Activated T-helper 2 cell treated with anti-CD3 and anti-CD28 coated beads, Interferon-gamma antibody, Interleukin-2, Interleukin-4, amounts not matched to agents 10 μg/mL and 5 μg/mL and 100 μg/mL, durations not matched to agents 14 hours and 24 hours and 36 hours (primary cell): Measurements from ENCODE around the gene CYB5RL. TPM values are rescaled to one million over a fixed set of nuclear protein-coding genes. Genes with fewer than 3 reads are reported as not detected.
"Not testable (repeated sequence)": the region's sequence is repeated elsewhere in the genome, so short reads cannot be mapped to it uniquely, and the experiment has no call there.

Experiments
- DNase-seq: peaks from one replicate; pipeline ENCODE4 v3.0.0; 2021; ENCODE audit warnings: low spot score
- H3K27ac Mint-ChIP-seq: one replicate; pipeline ENCODE4 v1.8.0; 2021; ENCODE audit warnings: mixed read lengths
- H3K27me3 Mint-ChIP-seq: one replicate; pipeline ENCODE4 v1.8.0; 2021; ENCODE audit warnings: low read depth, mixed read lengths
- H3K36me3 Mint-ChIP-seq: one replicate; pipeline ENCODE4 v1.8.0; 2021; ENCODE audit warnings: low read depth, mixed read lengths
- H3K4me1 Mint-ChIP-seq: one replicate; pipeline ENCODE4 v1.8.0; 2021; ENCODE audit warnings: low read depth, mixed read lengths
- H3K4me3 Mint-ChIP-seq: one replicate; pipeline ENCODE4 v1.8.0; 2021; ENCODE audit warnings: low read depth, mild to moderate bottlenecking, moderate library complexity, mixed read lengths
- H3K9me3 Mint-ChIP-seq: one replicate; pipeline ENCODE4 v1.8.0; 2021; ENCODE audit warnings: mixed read lengths
- intact Hi-C: fragments of 100-400 bp; cut with micrococcal nuclease; formaldehyde crosslinking; loops from one replicate; pipeline ENCODE4 v1.15.1; 2023
- total RNA-seq: library from RNA; stranded (reverse); gene quantifications from 2 replicates; pipeline ENCODE4 v1.2.3, GENCODE V29; 2022

CYB5RL gene
- total RNA-seq, 1 donor from 2014 or later = 12.2 TPM

DNA sequence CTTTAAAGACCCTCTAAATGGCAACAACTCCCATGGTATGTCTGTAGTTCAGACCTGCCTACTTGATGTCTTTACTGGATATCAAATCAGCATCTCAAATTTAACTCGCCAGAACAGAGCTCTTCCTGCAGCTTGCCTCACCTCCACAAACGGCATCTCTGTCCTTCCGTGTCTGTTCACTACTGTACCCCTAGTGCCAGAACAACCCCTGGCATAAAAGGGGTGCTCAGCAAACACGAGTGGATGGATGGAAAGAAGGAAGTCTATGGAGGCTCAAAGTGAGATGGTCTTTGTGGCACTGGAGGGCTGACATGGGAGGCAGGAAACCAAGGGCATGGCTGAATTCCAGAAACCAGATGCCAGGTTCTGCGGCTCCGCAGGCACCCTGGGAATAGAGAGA lies 22.9 kb upstream of the CYB5RL start:
- Mint-ChIP-seq H3K27ac (peak overlapping the region; percentile 44), H3K4me3 (no peak overlapping the region), H3K4me1 (peaks cover 2% of the 10 kb centered on the region), H3K36me3 (peaks cover 41% of the 10 kb centered on the region), H3K27me3 (no peaks in the 10 kb centered on the region), H3K9me3 (no peaks in the 10 kb centered on the region)
- no peak for DNase-seq
- intact Hi-C loops = no loop called here

DNA sequence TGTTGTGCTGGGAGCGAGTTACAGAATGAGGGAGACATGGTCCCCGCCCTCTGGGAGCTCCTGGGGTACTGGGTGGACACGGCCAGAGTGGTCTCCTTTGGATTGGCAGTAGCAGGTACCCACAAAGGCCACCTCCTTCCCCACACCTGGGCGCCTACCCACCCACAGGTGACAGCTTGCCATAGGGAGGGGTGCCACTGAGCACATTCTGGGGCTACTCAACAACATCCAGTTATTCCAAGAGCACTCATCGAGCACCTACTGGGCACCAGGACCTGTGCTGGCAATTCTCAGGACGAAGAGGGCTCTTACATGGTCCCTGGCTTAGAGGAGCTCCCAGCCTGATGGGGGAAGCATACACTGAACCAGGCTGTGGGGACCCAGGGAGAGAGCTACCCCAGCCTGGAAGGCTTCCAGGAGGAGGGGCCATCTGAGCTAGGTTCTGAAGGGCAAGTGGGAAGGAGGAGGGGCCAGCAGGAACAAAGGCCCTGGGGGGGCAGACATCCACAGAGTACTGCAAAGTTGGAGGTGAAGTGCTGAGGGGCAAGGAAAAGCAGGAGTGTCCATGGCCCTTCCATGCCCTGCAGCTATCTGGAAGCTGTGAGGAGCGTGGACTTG lies 22.1 kb upstream of the CYB5RL start:
- Mint-ChIP-seq H3K9me3 (no peaks in the 10 kb centered on the region), H3K36me3 (peaks cover 42% of the 10 kb centered on the region), H3K4me1 (no peaks in the 10 kb centered on the region), H3K27me3 (no peaks in the 10 kb centered on the region), H3K27ac (no peak overlapping the region), H3K4me3 (no peak overlapping the region)
- intact Hi-C loops = no loop called here
- no peak for DNase-seq

DNA sequence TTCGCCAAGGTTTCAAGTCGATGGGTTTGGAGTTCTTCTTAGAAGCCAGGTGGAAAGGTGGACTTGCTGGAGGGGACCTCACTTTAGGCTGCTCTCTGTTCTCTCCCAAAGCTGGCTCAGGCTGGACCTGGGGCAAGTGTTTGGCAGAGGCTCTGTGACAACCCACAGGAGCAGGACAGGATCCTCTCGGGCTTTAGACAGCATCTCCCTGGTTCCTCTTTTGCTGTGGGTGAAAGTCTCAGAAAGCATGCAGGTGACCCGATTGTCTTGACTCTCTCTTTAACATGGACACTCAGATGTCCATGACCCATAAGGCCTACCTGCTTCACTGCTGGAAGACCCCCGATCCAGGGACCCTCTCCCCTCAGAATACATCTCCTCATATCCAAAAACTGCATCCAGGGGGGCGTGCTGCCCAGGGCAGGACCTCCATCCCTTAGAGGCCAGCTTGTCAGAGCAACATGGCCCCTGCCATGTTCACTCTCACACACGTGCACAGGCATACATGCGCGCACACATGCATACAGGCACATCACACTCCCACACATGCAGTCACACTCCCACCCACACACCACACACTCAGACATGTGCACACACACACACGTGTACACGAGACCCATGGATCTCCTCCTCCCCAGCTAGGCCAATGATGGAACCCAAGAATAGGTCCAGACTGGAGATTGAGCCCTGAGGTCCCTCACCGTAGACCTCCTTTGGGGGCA lies 21.4 kb upstream of the CYB5RL start:
- intact Hi-C loops = no loop called here
- Mint-ChIP-seq H3K9me3 (no peaks in the 10 kb centered on the region), H3K27ac (no peak overlapping the region), H3K36me3 (peaks cover 48% of the 10 kb centered on the region), H3K27me3 (no peaks in the 10 kb centered on the region), H3K4me1 (no peaks in the 10 kb centered on the region), H3K4me3 (no peak overlapping the region)
- no peak for DNase-seq

DNA sequence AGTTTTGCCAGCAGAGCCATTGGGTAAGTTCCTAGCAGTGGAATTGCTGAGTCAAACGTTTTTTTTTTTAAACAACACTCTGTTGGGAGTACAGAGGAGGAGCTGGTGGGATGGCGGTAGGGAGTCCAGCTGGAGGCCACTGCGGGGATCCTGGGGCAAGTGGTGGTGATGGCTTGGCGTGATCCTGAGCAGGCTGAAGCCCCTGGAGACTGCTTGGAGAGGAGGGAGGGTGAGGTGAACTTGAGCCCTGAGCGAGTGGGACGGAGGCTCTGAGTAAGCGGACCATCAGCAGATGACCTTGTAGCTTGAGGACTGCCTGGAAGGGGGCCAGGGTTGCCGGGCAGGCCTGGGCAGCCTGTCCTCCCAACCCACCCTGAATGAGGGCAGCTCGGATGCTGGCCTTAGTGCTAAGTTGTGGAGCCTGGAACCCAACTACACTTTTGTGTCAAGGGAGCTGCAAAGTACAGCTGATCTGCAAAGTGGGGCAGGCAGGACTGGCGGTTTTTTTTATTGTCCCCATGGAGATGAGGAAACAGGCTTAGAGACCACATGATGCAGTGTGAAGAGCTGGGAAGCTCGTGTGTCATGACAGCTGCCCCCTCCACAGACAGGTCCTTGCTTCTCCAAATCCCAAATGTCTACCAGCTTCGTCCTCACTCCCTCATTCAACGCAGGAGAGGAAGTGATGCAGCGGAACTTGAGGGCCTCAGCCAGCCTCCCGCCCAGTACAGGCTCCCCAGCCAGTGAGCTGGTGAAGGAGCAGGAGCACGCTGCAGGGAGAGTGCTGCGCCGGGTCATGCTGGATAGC lies 20.4 kb upstream of the CYB5RL start:
- no peak overlapping the region for H3K4me3 Mint-ChIP-seq
- DNase-seq = no peak
- intact Hi-C loops = no loop called here
- no peaks in the 10 kb centered on the region for H3K4me1 Mint-ChIP-seq
- no peaks in the 10 kb centered on the region for H3K27me3 Mint-ChIP-seq
- peaks cover 50% of the 10 kb centered on the region for H3K36me3 Mint-ChIP-seq
- no peaks in the 10 kb centered on the region for H3K9me3 Mint-ChIP-seq
- peak overlapping the region; percentile 37 for H3K27ac Mint-ChIP-seq

DNA sequence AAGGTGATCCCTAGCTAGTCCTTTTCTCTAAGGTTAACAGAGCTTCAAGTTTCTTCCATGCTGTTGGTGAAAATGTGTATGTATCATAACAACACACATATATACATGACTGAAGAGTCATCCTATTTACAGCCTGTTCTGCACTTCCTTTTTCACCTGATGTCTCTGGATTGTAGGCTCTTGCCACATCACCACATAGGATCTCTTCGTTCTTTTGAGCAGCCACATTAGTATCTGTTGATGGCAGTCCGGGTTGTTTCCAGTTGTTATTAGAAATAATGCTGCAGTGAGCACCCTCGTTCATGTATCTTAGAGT lies 19.8 kb upstream of the CYB5RL start:
- H3K27me3 Mint-ChIP-seq = no peaks in the 10 kb centered on the region
- H3K4me3 Mint-ChIP-seq = no peak overlapping the region
- intact Hi-C loops = no loop called here
- H3K9me3 Mint-ChIP-seq = no peaks in the 10 kb centered on the region
- DNase-seq = no peak
- peaks cover 55% of the 10 kb centered on the region for H3K36me3 Mint-ChIP-seq
- no peaks in the 10 kb centered on the region for H3K4me1 Mint-ChIP-seq
- peak overlapping the region; percentile 37 for H3K27ac Mint-ChIP-seq

DNA sequence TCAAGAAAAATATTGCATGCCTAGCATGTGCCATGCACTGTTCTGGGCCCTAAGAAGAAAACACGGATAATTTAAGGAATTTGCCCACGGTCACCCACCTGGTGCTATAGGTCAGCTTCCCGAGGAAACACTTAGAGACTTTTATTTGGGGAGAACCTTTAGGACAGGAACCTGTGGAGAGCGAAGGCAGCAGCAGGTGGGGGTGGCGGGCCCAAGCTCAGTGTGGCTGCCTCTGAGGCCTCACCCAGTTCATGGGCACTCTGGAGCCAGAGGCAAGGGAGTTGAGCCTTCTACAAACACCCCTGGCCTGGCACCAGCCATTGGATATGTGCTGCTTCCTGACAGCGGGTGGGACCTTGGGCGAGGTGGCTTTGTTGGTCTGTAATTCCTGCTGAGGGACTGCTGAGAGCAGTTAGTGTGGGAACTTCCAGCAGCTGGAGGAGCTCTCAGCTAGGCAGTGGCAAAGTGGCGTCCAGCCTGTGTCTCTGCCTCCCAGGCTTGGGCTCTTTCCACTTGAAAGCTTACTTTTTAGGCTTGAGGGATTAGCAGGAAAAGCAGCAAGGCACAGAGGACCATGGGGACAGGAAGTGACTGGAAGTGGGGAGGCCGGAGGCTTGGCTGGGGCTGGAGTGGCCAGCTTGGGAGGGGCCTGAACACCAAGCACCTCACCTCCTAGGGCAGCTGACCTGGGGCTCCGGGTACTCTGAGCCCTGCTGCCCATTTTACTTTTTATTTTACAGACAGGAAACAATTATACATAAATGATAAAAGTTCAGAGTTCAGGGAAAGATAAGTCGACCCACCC lies 19.3 kb upstream of the CYB5RL start:
- intact Hi-C loops = no loop called here
- Mint-ChIP-seq H3K27me3 (no peaks in the 10 kb centered on the region), H3K4me3 (no peak overlapping the region), H3K36me3 (peaks cover 59% of the 10 kb centered on the region), H3K27ac (peak overlapping the region; percentile 42), H3K4me1 (no peaks in the 10 kb centered on the region), H3K9me3 (no peaks in the 10 kb centered on the region)
- no peak for DNase-seq

DNA sequence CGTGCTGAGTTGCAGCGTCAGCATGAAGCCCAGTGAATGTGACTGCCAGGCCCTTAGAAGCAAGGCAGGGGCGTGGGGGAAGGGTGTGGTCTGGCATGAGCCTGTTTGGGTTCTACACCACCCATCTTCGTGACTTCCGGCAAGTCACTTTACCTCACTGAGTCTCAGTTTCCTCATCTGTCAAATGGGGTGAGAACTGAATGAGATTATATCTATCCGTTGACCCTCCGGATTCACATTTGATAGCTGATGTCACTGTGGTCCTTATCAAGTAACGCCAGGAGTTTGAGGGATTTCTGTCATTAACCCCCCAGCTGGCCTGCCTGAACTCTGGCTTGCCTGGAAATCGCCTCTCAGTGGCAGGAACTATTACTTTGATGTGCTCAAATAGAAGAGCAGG lies 15.7 kb upstream of the CYB5RL start:
- DNase-seq = no peak
- Mint-ChIP-seq H3K27ac (no peak overlapping the region), H3K9me3 (no peaks in the 10 kb centered on the region), H3K36me3 (peaks cover 77% of the 10 kb centered on the region), H3K27me3 (no peaks in the 10 kb centered on the region), H3K4me1 (no peaks in the 10 kb centered on the region), H3K4me3 (no peak overlapping the region)
- intact Hi-C loops = no loop called here

DNA sequence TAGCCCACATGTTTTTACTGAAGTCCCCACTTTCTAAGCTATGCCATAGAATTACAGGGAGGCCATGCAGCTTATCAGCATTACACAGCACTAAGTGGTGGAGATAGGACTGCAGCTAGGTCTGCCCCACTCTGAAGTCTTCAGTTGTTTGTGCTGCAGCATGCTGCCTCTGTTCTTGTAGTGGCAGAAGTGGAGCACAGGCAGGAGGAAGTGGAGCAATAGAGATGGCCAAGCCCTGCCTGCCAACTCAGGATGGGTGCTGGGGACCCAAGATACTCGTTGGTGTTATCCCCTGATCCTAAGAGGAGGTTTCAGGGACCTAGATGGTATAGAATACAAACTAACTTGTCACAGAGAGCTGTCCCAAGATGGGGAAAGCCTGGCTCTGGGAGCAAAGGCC lies 13.0 kb upstream of the CYB5RL start:
- H3K27ac Mint-ChIP-seq = no peak overlapping the region
- H3K9me3 Mint-ChIP-seq = no peaks in the 10 kb centered on the region
- H3K4me1 Mint-ChIP-seq = no peaks in the 10 kb centered on the region
- H3K4me3 Mint-ChIP-seq = no peak overlapping the region
- H3K27me3 Mint-ChIP-seq = no peaks in the 10 kb centered on the region
- intact Hi-C loops = no loop called here
- DNase-seq = no peak
- H3K36me3 Mint-ChIP-seq = peaks cover 81% of the 10 kb centered on the region

DNA sequence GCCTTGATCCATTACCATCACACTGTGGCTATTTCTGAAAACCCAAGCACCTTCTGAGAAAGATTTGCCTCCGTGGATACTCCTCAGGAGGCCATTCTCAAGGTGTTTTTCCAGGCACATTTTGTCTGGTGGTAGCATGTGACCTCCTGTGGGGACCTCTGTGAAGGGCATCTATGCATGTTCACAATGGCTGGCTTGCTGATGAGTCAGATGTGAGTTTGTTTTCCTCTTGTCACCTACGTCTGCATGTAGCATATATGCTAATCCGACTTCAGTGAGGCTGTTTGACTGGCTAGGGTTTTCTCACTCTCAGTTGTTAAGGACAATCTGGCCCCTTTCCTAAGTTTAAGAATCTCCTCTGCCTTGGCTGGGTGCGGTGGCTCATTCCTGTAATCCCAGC lies 8.1 kb upstream of the CYB5RL start:
- H3K9me3 Mint-ChIP-seq, H3K27me3 Mint-ChIP-seq, DNase-seq, H3K27ac Mint-ChIP-seq, intact Hi-C loops, H3K4me3 Mint-ChIP-seq: not testable (repeated sequence)
- H3K4me1 Mint-ChIP-seq = peaks cover 11% of the 10 kb centered on the region
- peaks cover 80% of the 10 kb centered on the region for H3K36me3 Mint-ChIP-seq

DNA sequence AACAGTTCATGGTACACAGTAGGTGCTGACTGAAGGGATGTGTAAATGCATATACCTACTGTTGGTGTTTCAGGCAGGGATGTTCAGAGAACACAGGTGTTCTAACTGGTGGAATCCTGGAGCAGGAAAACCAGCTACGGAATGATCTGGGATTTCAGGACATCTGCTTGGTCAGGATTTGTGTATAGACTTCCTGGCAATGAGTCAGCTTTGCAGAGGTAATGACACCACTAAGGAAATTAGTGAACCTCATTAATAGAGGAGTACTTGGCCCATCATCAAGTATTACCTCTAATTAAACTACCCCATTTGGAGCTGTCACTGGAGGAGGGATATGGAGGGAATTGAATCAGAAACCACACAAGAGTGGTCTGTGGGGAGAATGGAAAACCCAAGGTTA lies 7.5 kb upstream of the CYB5RL start:
- Mint-ChIP-seq H3K27ac (peak overlapping the region; percentile 39), H3K36me3 (peaks cover 80% of the 10 kb centered on the region), H3K27me3 (no peaks in the 10 kb centered on the region), H3K4me3 (no peak overlapping the region), H3K9me3 (no peaks in the 10 kb centered on the region), H3K4me1 (peaks cover 17% of the 10 kb centered on the region)
- intact Hi-C loops = no loop called here
- DNase-seq = no peak

DNA sequence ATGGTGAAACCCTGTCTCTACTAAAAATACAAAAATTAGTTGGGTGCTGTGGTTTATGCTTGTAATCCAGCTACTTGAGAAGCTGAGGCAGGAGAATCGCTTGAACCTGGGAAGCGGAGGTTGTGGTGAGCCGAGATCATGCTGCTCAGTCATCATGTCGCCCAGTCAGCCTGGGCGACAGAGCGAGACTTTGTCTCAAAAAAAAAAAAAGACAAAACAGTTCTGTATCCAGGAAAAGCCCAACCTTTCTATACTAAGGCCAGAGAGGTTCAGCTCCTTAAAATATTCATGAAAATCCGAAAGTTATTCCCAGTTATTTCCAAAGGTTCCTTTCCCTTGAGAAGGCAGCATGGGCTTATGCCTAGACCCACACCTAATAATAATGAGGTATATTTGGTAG lies 4.4 kb upstream of the CYB5RL start:
- Mint-ChIP-seq H3K9me3 (no peaks in the 10 kb centered on the region), H3K27ac (no peak overlapping the region), H3K4me3 (no peak overlapping the region), H3K36me3 (peaks cover 71% of the 10 kb centered on the region), H3K27me3 (no peaks in the 10 kb centered on the region), H3K4me1 (peaks cover 36% of the 10 kb centered on the region)
- no peak for DNase-seq
- intact Hi-C loops = loop anchor here (5.0 kb wide), 1 partner anchor 152 kb away; the partner anchor contains the start of genes TCEANC2 and TMEM59

DNA sequence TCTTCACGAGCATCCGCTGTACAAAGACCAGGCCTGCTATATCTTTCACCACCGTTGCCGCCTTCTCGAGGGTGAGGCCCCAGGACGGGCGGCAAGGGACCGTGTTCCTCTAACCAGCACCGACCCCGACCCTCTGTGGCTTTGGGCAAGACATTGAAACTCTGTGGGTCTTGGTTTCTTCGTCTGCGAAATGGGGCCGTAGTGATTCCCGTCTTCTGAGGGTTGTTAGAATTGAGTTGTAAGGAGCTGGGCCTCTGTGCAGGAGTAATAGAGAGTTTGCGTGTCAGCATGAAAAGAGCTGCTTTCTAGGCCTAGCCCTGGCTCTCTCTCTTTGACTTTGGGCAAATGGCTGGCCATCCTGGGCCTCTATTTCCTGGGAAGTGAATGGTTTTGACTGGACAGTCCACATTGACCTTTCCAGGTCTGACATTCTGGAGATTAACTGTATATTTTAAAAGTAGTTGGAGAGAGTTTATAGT lies 728 bp upstream of the CYB5RL start:
- intact Hi-C loops = loop anchor here (1.0 to 5.0 kb wide), 3 partner anchors 29 to 288 kb away; partner anchors contain the start of genes TCEANC2 and TMEM59
- peaks cover 40% of the 10 kb centered on the region for H3K36me3 Mint-ChIP-seq
- peaks cover 33% of the 10 kb centered on the region for H3K4me1 Mint-ChIP-seq
- peak overlapping the region; percentile 80 for H3K27ac Mint-ChIP-seq
- no peaks in the 10 kb centered on the region for H3K27me3 Mint-ChIP-seq
- H3K4me3 Mint-ChIP-seq = peak overlapping the region; percentile 90
- no peaks in the 10 kb centered on the region for H3K9me3 Mint-ChIP-seq
- DNase-seq = no peak
